IMR-90 (cell line): Measurements from ENCODE around the gene GPR17. TPM values are rescaled to one million over a fixed set of nuclear protein-coding genes. Genes with fewer than 3 reads are reported as not detected.

ENCODE experiments used
- ATAC-seq: fragments of 200-7000 bp; cut with Tn5 transposase; 2 replicates; pipeline ENCODE4 v1.9.1; 2020; ENCODE audit warnings: low read depth, mild to moderate bottlenecking, moderate library complexity
- BruUV-seq: library from RNA; stranded (reverse); fragments of 400-500 nt; replicated peaks from 2 replicates; lab custom pipeline; 2021; lab: Mats Ljungman, UMichigan
- CTCF ChIA-PET: fragments of 300-600 bp; formaldehyde crosslinking; extraction: SDS; loops from one replicate; lab custom pipeline; 2021; ENCODE audit warnings: antibody characterized with exemption; lab: Yijun Ruan, JAX
- POLR2A ChIA-PET: fragments of 300-600 bp; sonication (Branson Sonifier 250); formaldehyde crosslinking; loops from one replicate; lab custom pipeline; 2022; ENCODE audit warnings: antibody characterized with exemption; ENCODE audit not compliant: unreplicated experiment; lab: Charles Lee
- DNase-seq: peaks from one replicate; pipeline ENCODE4 v3.0.0; 2013
- H2AFZ ChIP-seq: replicated peaks from 2 replicates; pipeline ENCODE3; 2013; ENCODE audit warnings: low read length, mild to moderate bottlenecking; ENCODE audit not compliant: poor library complexity
- H2AK5ac ChIP-seq: 2 replicates; pipeline ENCODE4 v1.6.1; 2013; ENCODE audit warnings: low read depth, low read length, inconsistent platforms
- H2AK9ac ChIP-seq: replicated peaks from 2 replicates; pipeline ENCODE3; 2013; ENCODE audit warnings: mild to moderate bottlenecking, low read depth, low read length, moderate library complexity; ENCODE audit not compliant: poor library complexity
- H2BK120ac ChIP-seq: 2 replicates; pipeline ENCODE4 v1.6.1; 2013; ENCODE audit warnings: low read depth, low read length, inconsistent platforms
- H2BK15ac ChIP-seq: 3 replicates; pipeline ENCODE4 v1.6.1; 2013; ENCODE audit warnings: low read depth, low read length, inconsistent platforms
- H2BK20ac ChIP-seq: 2 replicates; pipeline ENCODE4 v1.6.1; 2013; ENCODE audit warnings: low read depth, mild to moderate bottlenecking, inconsistent platforms, low read length, moderate library complexity
- H2BK5ac ChIP-seq: 2 replicates; pipeline ENCODE4 v1.6.1; 2013; ENCODE audit warnings: mild to moderate bottlenecking, low read depth, low read length, inconsistent platforms; ENCODE audit not compliant: poor library complexity, severe bottlenecking
- H3K14ac ChIP-seq: replicated peaks from 2 replicates; pipeline ENCODE4 v1.6.1; 2013; ENCODE audit warnings: low read depth, low read length, inconsistent platforms
- H3K18ac ChIP-seq: 2 replicates; pipeline ENCODE4 v1.6.1; 2013; ENCODE audit warnings: low read depth, low read length, control low read depth
- H3K23ac ChIP-seq: 2 replicates; pipeline ENCODE4 v1.6.1; 2013; ENCODE audit warnings: low read depth, low read length, inconsistent platforms
- H3K27ac ChIP-seq: 2 replicates; pipeline ENCODE4 v1.5.1; 2013; ENCODE audit warnings: mild to moderate bottlenecking, control low read depth, low read length; ENCODE audit not compliant: insufficient read depth
- H3K27me3 ChIP-seq: 2 replicates; pipeline ENCODE4 v1.6.1; 2013; ENCODE audit warnings: low read length; ENCODE audit not compliant: control insufficient read depth, insufficient read depth
- H3K36me3 ChIP-seq: 2 replicates; pipeline ENCODE4 v1.6.1; 2013; ENCODE audit warnings: low read length, mixed read lengths; ENCODE audit not compliant: control insufficient read depth, insufficient read depth
- H3K4ac ChIP-seq: 2 replicates; pipeline ENCODE4 v1.6.1; 2013; ENCODE audit warnings: low read depth, low read length, inconsistent platforms
- H3K4me1 ChIP-seq: 2 replicates; pipeline ENCODE4 v1.6.1; 2013; ENCODE audit warnings: low read length, mixed read lengths; ENCODE audit not compliant: control insufficient read depth, insufficient read depth
- H3K4me2 ChIP-seq: 2 replicates; pipeline ENCODE4 v1.6.1; 2013; ENCODE audit warnings: low read depth, mild to moderate bottlenecking, control low read depth, low read length, moderate library complexity
- H3K4me3 ChIP-seq: 2 replicates; pipeline ENCODE4 v1.5.1; 2013; ENCODE audit warnings: low read depth, mild to moderate bottlenecking, control low read depth, low read length, moderate library complexity; ENCODE audit not compliant: insufficient read depth
- H3K56ac ChIP-seq: 2 replicates; pipeline ENCODE4 v1.6.1; 2013; ENCODE audit warnings: low read length, inconsistent platforms; ENCODE audit not compliant: insufficient read depth; ENCODE audit errors: extremely low read depth
- H3K79me1 ChIP-seq, 2 experiments: 2 replicates each; pipeline ENCODE4 v1.6.1; 2013; ENCODE audit warnings: low read length in 2 of 2, inconsistent platforms in 1 of 2, low read depth in 1 of 2
- H3K9ac ChIP-seq: 2 replicates; pipeline ENCODE4 v1.6.1; 2013; ENCODE audit warnings: low read depth, low read length, control low read depth
- H3K9me1 ChIP-seq: 2 replicates; pipeline ENCODE4 v1.6.1; 2013; ENCODE audit warnings: low read length, inconsistent platforms; ENCODE audit not compliant: insufficient read depth
- H3K9me3 ChIP-seq: 2 replicates; pipeline ENCODE4 v1.6.1; 2013; ENCODE audit warnings: low read length; ENCODE audit not compliant: control insufficient read depth, insufficient read depth
- H4K20me1 ChIP-seq: 2 replicates; pipeline ENCODE4 v1.6.1; 2013; ENCODE audit warnings: low read length, inconsistent platforms; ENCODE audit not compliant: insufficient read depth
- H4K5ac ChIP-seq: 2 replicates; pipeline ENCODE4 v1.6.1; 2013; ENCODE audit warnings: mild to moderate bottlenecking, low read depth, low read length, control low read depth
- H4K8ac ChIP-seq, 2 experiments: 2 replicates each; pipeline ENCODE4 v1.6.1; 2013; ENCODE audit warnings: low read depth in 2 of 2, low read length in 2 of 2, control low read depth in 1 of 2, inconsistent platforms in 1 of 2
- H4K91ac ChIP-seq: 2 replicates; pipeline ENCODE4 v1.6.1; 2013; ENCODE audit warnings: low read depth, low read length, inconsistent platforms; ENCODE audit not compliant: insufficient read depth
- BHLHE40 ChIP-seq: fragments of 150-350 bp; IDR thresholded peaks from 2 replicates; pipeline ENCODE4 v1.6.1; 2016; ENCODE audit warnings: mild to moderate bottlenecking, low read depth, low read length
- ELK1 ChIP-seq: fragments of 150-350 bp; IDR thresholded peaks from 2 replicates; pipeline ENCODE4 v1.6.1; 2016; ENCODE audit warnings: low read depth, mild to moderate bottlenecking, low read length, moderate library complexity, borderline replicate concordance
- RFX5 ChIP-seq: IDR thresholded peaks from 2 replicates; pipeline ENCODE4 v1.8.0; 2012; ENCODE audit warnings: low read depth, mild to moderate bottlenecking, low read length, moderate library complexity
- WGBS, 2 experiments: methylation state at CpG; one replicate each; pipeline versions ENCODE4 v1.1.5 to v1.1.7; 2013; ENCODE audit warnings: missing lambda C conversion rate in 2 of 2; ENCODE audit not compliant: insufficient read length in 1 of 2; ENCODE audit errors: extremely low coverage in 2 of 2; 5-methylcytosine and 5-hydroxymethylcytosine counted together
- dilution Hi-C: fragments of 300-500 bp; cut with HindIII; formaldehyde crosslinking; loops from one replicate; pipeline ENCODE4 v1.14.3; 2018; ENCODE audit warnings: low sequenced_read_pairs; ENCODE audit not compliant: unreplicated experiment
- in situ Hi-C: fragments of 300-500 bp; cut with MboI; formaldehyde crosslinking; loops from 3 replicates; pipeline ENCODE4 v1.14.3; 2019; ENCODE audit warnings: low sequenced_read_pairs, inconsistent platforms, mixed read lengths
- intact Hi-C: fragments of 100-400 bp; cut with micrococcal nuclease; formaldehyde crosslinking; loops from 2 replicates; pipeline ENCODE4 v1.10.0; 2022
- polyA plus RNA-seq, 3 experiments: library from polyadenylated mRNA; depleted of rRNA; stranded (reverse); fragments of >200 nt; gene quantifications; 2 replicates each; pipeline ENCODE4 v1.2.3, GENCODE V29; 2012; ENCODE audit warnings: low replicate concordance in 1 of 3
- total RNA-seq: library from RNA; depleted of rRNA; stranded (reverse); fragments of >200 nt; gene quantifications from 2 replicates; pipeline ENCODE4 v1.2.3, GENCODE V29; 2012

Gene GPR17
- total and polyA plus RNA-seq, 2 of the 4 experiments (the other 2 are of a cell fraction), result not detected

DNA sequence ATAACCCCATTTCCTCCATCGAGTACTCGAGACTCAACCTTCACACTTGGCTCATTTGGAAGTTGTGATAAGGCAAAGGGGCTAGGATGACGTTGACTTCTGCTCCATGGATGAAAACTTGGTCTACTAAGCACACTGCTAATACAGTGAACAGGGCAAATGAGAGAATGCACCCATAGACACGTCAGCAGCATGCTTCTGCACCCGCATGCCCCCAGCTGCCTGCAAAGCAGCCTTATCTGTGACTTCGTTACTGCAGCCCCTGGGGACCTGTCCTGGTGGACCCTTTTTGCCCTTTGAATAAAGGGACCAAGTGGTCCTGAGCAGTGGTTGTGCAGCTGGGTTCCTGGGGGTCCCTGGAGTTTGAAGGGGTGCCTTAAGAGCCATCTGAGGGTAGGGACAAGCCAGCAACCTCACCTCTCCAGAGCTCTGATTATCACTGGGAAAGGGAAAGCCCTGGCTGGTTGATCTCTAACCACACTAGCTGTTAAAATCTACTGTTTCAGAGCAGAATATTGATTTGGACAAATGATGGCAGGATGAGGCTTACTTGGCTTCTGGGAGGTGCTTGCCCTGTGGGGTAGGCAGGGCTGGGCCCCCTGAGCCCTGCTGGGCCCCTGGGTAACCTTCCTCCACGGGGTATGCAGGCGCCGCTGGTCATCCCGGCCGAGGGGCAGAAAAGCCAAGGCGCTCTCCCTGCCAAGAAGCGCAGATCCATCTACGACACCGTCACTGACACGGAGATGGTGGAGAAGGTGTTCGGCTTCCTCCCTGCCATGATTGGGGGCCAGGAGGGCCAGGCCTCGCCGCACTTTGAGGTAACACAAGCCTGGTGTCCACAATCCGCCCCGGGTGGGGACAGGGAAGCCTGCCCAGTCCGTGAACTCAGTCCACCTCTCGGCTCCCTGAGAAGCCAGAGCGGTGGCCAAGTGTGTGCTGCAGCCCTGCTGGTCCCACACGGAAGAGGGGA, 37.6 kb upstream of the GPR17 start:
- Histone ChIP-seq H4K8ac (no peak overlapping the region), H3K9me3 (peaks cover 20% of the 10 kb centered on the region), H3K9me1 (no peaks in the 10 kb centered on the region), H2BK5ac (no peak overlapping the region), H4K91ac (no peak overlapping the region), H3K14ac (no peak overlapping the region), H2BK120ac (no peak overlapping the region), H2BK20ac (no peak overlapping the region), H3K56ac (no peak overlapping the region), H3K23ac (no peak overlapping the region), H3K36me3 (no peaks in the 10 kb centered on the region), H3K27me3 (peaks cover 18% of the 10 kb centered on the region), H3K4me1 (no peaks in the 10 kb centered on the region), H4K5ac (no peak overlapping the region), H3K79me1 (no peaks in the 10 kb centered on the region), H2AK9ac (no peak overlapping the region), H3K27ac (no peak overlapping the region), H3K4me2 (no peak overlapping the region), H3K4ac (no peak overlapping the region), H3K18ac (no peak overlapping the region), H2AK5ac (no peak overlapping the region), H2AFZ (no peak overlapping the region), H3K9ac (no peak overlapping the region), H2BK15ac (no peak overlapping the region), H4K20me1 (no peaks in the 10 kb centered on the region), H3K4me3 (no peak overlapping the region)
- ChIA-PET CTCF (no interaction called here), POLR2A (no interaction called here)
- intact Hi-C loops (loop anchor here (2.0 kb wide), 1 partner anchor 14 kb away; no protein-coding TSS in a partner anchor), dilution Hi-C loops (no loop called here), in situ Hi-C loops (no loop called here)
- BruUV-seq, result no TSS peak
- DNase-seq (no peak), ATAC-seq (no peak)
- 70% methylated on average over 18 of the region's 25 CpGs; no CpG with 5 or more reads in 1 of the 2 experiments for WGBS, 2 experiments
- no peak for TF ChIP-seq ELK1
- TF ChIP-seq BHLHE40, result no peak
- no peak for TF ChIP-seq RFX5
